OCI-LY7 (cell line): ENCODE measurements around the gene CFDP1. TPM values are rescaled to one million over a fixed set of nuclear protein-coding genes. Genes with fewer than 3 reads are reported as not detected.
"Not testable (repeated sequence)": the region's sequence is repeated elsewhere in the genome, so short reads cannot be mapped to it uniquely, and the experiment has no call there.

Experiments used
- BruUV-seq: library from RNA; stranded (reverse); fragments of 400-500 nt; replicated peaks from 2 replicates; lab custom pipeline; 2021; lab: Mats Ljungman, UMichigan
- CTCF ChIA-PET: fragments of 300-600 bp; sonication (Branson Sonifier 250); formaldehyde crosslinking; loops from one replicate; lab custom pipeline; 2022; ENCODE audit warnings: antibody characterized with exemption; ENCODE audit not compliant: unreplicated experiment; lab: Charles Lee
- POLR2A ChIA-PET: fragments of 300-600 bp; sonication (Branson Sonifier 250); formaldehyde crosslinking; loops from one replicate; lab custom pipeline; 2022; ENCODE audit warnings: antibody characterized with exemption; lab: Charles Lee
- DNase-seq: peaks from one replicate; pipeline ENCODE4 v3.0.0-alpha.2; 2015; ENCODE audit warnings: low spot score
- H2AFZ ChIP-seq: fragments of 200-600 bp; sonication (generic), shearing (Covaris generic); 2 replicates; pipeline ENCODE4 v1.6.1; 2014; ENCODE audit warnings: mild to moderate bottlenecking, antibody characterized with exemption, low read length, moderate library complexity
- H3K27ac ChIP-seq: fragments of 200-600 bp; sonication (generic); 2 replicates; pipeline ENCODE4 v1.5.1; 2014; ENCODE audit warnings: mixed run types, low read depth, mild to moderate bottlenecking, moderate library complexity, low read length, inconsistent platforms; ENCODE audit not compliant: poor library complexity, severe bottlenecking
- H3K36me3 ChIP-seq: fragments of 200-600 bp; sonication (generic); 2 replicates; pipeline ENCODE4 v1.6.1; 2014; ENCODE audit warnings: mild to moderate bottlenecking, antibody characterized with exemption, low read length, moderate library complexity, mixed read lengths; ENCODE audit not compliant: insufficient read depth
- H3K4me1 ChIP-seq: fragments of 200-600 bp; sonication (generic); 2 replicates; pipeline ENCODE4 v1.5.1; 2014; ENCODE audit warnings: mild to moderate bottlenecking, low read length; ENCODE audit not compliant: insufficient read depth, poor library complexity, severe bottlenecking
- H3K4me2 ChIP-seq: fragments of 200-600 bp; sonication (generic); 2 replicates; pipeline ENCODE4 v1.6.1; 2014; ENCODE audit warnings: mild to moderate bottlenecking, low read length
- H3K4me3 ChIP-seq: fragments of 200-600 bp; sonication (generic); 2 replicates; pipeline ENCODE4 v1.5.1; 2014; ENCODE audit warnings: mild to moderate bottlenecking, low read depth, low read length; ENCODE audit not compliant: poor library complexity, severe bottlenecking
- H3K79me2 ChIP-seq: fragments of 200-600 bp; sonication (generic); 2 replicates; pipeline ENCODE4 v1.6.1; 2016; ENCODE audit warnings: low read depth, mild to moderate bottlenecking, low read length, moderate library complexity, mixed read lengths; ENCODE audit not compliant: insufficient read depth
- H3K9me2 ChIP-seq: fragments of 200-600 bp; sonication (generic); 2 replicates; pipeline ENCODE4 v1.6.1; 2016; ENCODE audit warnings: mild to moderate bottlenecking, low read length, mixed read lengths; ENCODE audit not compliant: insufficient read depth
- H3K9me3 ChIP-seq: fragments of 200-600 bp; sonication (generic); 2 replicates; pipeline ENCODE4 v1.6.1; 2014; ENCODE audit warnings: mild to moderate bottlenecking, mixed run types, low read length, mixed read lengths
- H4K20me1 ChIP-seq: fragments of 200-600 bp; sonication (generic); 2 replicates; pipeline ENCODE4 v1.6.1; 2014; ENCODE audit warnings: mild to moderate bottlenecking, antibody characterized with exemption, low read length, moderate library complexity, mixed read lengths; ENCODE audit not compliant: insufficient read depth
- CTCF ChIP-seq: fragments of 200-600 bp; sonication (generic); conservative IDR thresholded peaks from 2 replicates; pipeline ENCODE4 v1.5.1; 2014; ENCODE audit warnings: mild to moderate bottlenecking, antibody characterized with exemption, low read length, moderate library complexity, mixed read lengths
- EZH2phosphoT487 ChIP-seq: fragments of 200-600 bp; sonication (generic); IDR thresholded peaks from 2 replicates; pipeline ENCODE4 v1.6.1; 2018; ENCODE audit warnings: low read depth, borderline replicate concordance, mild to moderate bottlenecking, mixed run types, antibody characterized with exemption, low read length, moderate library complexity, mixed read lengths
- intact Hi-C: fragments of 100-400 bp; cut with micrococcal nuclease; formaldehyde crosslinking; loops from one replicate; pipeline ENCODE4 v1.10.0; 2022; ENCODE audit not compliant: unreplicated experiment
- total RNA-seq, 2 experiments: library from RNA; depleted of rRNA in 1 of 2; stranded (reverse); fragments of >200 nt in 1 of 2; shearing (Covaris generic) in 1 of 2; gene quantifications; 2 replicates each; pipeline ENCODE4 v1.2.3, GENCODE V29; 2014 to 2022

CFDP1 gene
- total RNA-seq, 2 experiments from 2014 or later = 30.0 to 57.6 TPM

GRCh38 chr16:75466760-75467159 is 33.5 kb upstream of the CFDP1 start:
- POLR2A ChIA-PET = interaction anchor here (0.9 kb wide), 1 partner anchor 22 kb away, joined by 3 read pairs; no protein-coding TSS in a partner anchor
- TF ChIP-seq EZH2phosphoT487 = no peak
- TF ChIP-seq CTCF = no peak
- no TSS peak for BruUV-seq

GRCh38 chr16:75464122-75464918 is 31.0 kb upstream of the CFDP1 start, which contains the start of gene TMEM170A:
TMEM170A (minus strand) TSS chr16:75464689; CDS start chr16:75464600, 89 bp downstream.
- TF ChIP-seq CTCF = peak; percentile 100
- TF ChIP-seq EZH2phosphoT487 = no peak
- peak; percentile 99 for DNase-seq
- no TSS peak for BruUV-seq
- ChIA-PET CTCF (interaction anchor here (0.9 kb wide), 1 partner anchor 155 kb away, joined by 3 read pairs; no protein-coding TSS in a partner anchor), POLR2A (interaction anchor here (0.6 to 0.8 kb wide), 6 partner anchors 31 to 311 kb away, joined by 3 to 7 read pairs (median 4); partner anchors contain the start of gene CFDP1)
- Histone ChIP-seq H2AFZ (peak within 1 kb of the TSS; percentile 61), H3K9me2 (no peaks in the 10 kb centered on the region), H3K36me3 (0 out of 2 replicates have a peak, but pooled peaks cover 6% of the 10 kb centered on the region), H3K4me1 (peaks cover 10% of the 10 kb centered on the region), H3K9me3 (no peaks in the 10 kb centered on the region), H3K4me2 (peak within 1 kb of the TSS; percentile 98), H3K79me2 (peaks cover 32% of the 10 kb centered on the region), H3K4me3 (peak within 1 kb of the TSS; percentile 85), H3K27ac (peak within 1 kb of the TSS; percentile 51), H4K20me1 (peaks cover 16% of the 10 kb centered on the region)
- intact Hi-C loops = loop anchor here (1.0 to 5.0 kb wide), 6 partner anchors 31 to 265 kb away; partner anchors contain the start of genes ADAT1, CFDP1, GABARAPL2 and KARS1

More at GRCh38 chr16:75466760-75467159, 33.5 kb upstream of the CFDP1 start:
- peaks cover 13% of the 10 kb centered on the region for H4K20me1 ChIP-seq
- peaks cover 10% of the 10 kb centered on the region for H3K4me1 ChIP-seq
- peaks cover 20% of the 10 kb centered on the region; the same call in 1 of the 2 replicates for H3K79me2 ChIP-seq
- CTCF ChIA-PET = no interaction called here
- no peak overlapping the region for H3K4me3 ChIP-seq
- no peak overlapping the region for H3K4me2 ChIP-seq
- no peaks in the 10 kb centered on the region for H3K36me3 ChIP-seq
- H3K9me2 ChIP-seq = no peaks in the 10 kb centered on the region
- no peak overlapping the region for H2AFZ ChIP-seq
- no peak for DNase-seq
- no peak overlapping the region for H3K27ac ChIP-seq
- no peaks in the 10 kb centered on the region for H3K9me3 ChIP-seq
- intact Hi-C loops = no loop called here

- peaks cover 16% of the 10 kb centered on the region for H4K20me1 ChIP-seq
- POLR2A ChIA-PET = interaction anchor here (0.6 to 0.8 kb wide), 5 partner anchors 30 to 186 kb away, joined by 3 to 7 read pairs (median 3); partner anchors contain the start of gene CFDP1
- H3K4me1 ChIP-seq, CTCF ChIA-PET, H3K9me2 ChIP-seq, H3K36me3 ChIP-seq, H3K9me3 ChIP-seq: not testable (repeated sequence)
- BruUV-seq = TSS peak; percentile 65
- peak; percentile 40 for DNase-seq
- peak overlapping the region; percentile 98 for H3K4me2 ChIP-seq
- intact Hi-C loops = loop anchor here (1.0 to 5.0 kb wide), 6 partner anchors 30 to 264 kb away; partner anchors contain the start of genes ADAT1, CFDP1, GABARAPL2 and KARS1
- peak overlapping the region; percentile 85 for H3K4me3 ChIP-seq
- peak overlapping the region; percentile 61 for H2AFZ ChIP-seq
- peaks cover 32% of the 10 kb centered on the region for H3K79me2 ChIP-seq
- H3K27ac ChIP-seq = peak overlapping the region; percentile 51
Measured at GRCh38 chr16:75463389-75464121, 30.3 kb upstream of the CFDP1 start.
